Placental epithelial cell (primary cell): ENCODE data around the gene CPA1. TPM values are rescaled to one million over a fixed set of nuclear protein-coding genes. Genes with fewer than 3 reads are reported as not detected.

ENCODE experiments used
- total RNA-seq: library from RNA; depleted of rRNA; stranded (reverse); fragments of >200 nt; gene quantifications from 2 replicates; pipeline ENCODE4 v1.2.3, GENCODE V29; 2012

The CPA1 gene
- total RNA-seq, result not detected in 2 replicates

GRCh38 chr7:130379921-130380860, at the start of gene CPA1:
CPA1 (plus strand) TSS chr7:130380494; CDS start chr7:130380521, 27 bp downstream.

GRCh38 chr7:130344271-130344866, 35.9 kb upstream of the CPA1 start, which contains the start of gene CPA5:
CPA5 (plus strand) TSS chr7:130344816; CDS start chr7:130346486, 1,670 bp downstream.

Other genes starting within 250 kb of the CPA1 start
- 12.6 and 13.6 TPM in 2 replicates for gene TMEM209, start 175.1 kb upstream of the CPA1 start, total RNA-seq
- gene SSMEM1, start 172.6 kb upstream of the CPA1 start, total RNA-seq, result not detected in 2 replicates
- gene CPA2, start 113.6 kb upstream of the CPA1 start, total RNA-seq, result not detected in 2 replicates
- gene CPA4, start 87.3 kb upstream of the CPA1 start, total RNA-seq, result 1.3 TPM in 1 of 2 replicates, not detected in the other
- gene CPA5, start 35.7 kb upstream of the CPA1 start, total RNA-seq, result not detected in 2 replicates
- gene CEP41, start 60.5 kb downstream of the CPA1 start, total RNA-seq, result 5.5 and 11.2 TPM in 2 replicates
- gene MEST, start 111.6 kb downstream of the CPA1 start, total RNA-seq, result 1.6 and 2.4 TPM in 2 replicates